Breast epithelium (tissue), 4 donors: Measurements from ENCODE around the gene PADI6. TPM values are rescaled to one million over a fixed set of nuclear protein-coding genes. Genes with fewer than 3 reads are reported as not detected.

Experiments
- DNase-seq, 2 donors: peaks; one replicate each; pipeline ENCODE4 v3.0.0-alpha.2; 2019; ENCODE audit warnings: low spot score in 2 of 2
- H3K27ac ChIP-seq, 2 donors: fragments of 200-600 bp; sonication (generic) in 1 of 2; one replicate each; pipeline ENCODE4 v1.5.1; 2016 to 2019; ENCODE audit warnings: mild to moderate bottlenecking in 1 of 2
- H3K27me3 ChIP-seq, 2 donors: fragments of 200-600 bp; sonication (generic) in 1 of 2; one replicate each; pipeline versions ENCODE4 v1.5.1 to v1.6.0; 2017 to 2019; ENCODE audit warnings: control low read depth in 1 of 2, mild to moderate bottlenecking in 1 of 2
- H3K36me3 ChIP-seq: fragments of 200-600 bp; one replicate; pipeline ENCODE4 v1.5.1; 2019
- H3K4me1 ChIP-seq, 2 donors: fragments of 200-600 bp; sonication (generic); one replicate each; pipeline ENCODE4 v1.5.1; 2016 to 2019; ENCODE audit warnings: control low read depth in 1 of 2
- H3K4me3 ChIP-seq, 3 donors: fragments of 200-600 bp; sonication (generic); 1 replicate in 2 of 3; 2 replicates in 1 of 3; pipeline ENCODE4 v1.5.1; 2016 to 2019; ENCODE audit warnings: mild to moderate bottlenecking in 3 of 3, moderate library complexity in 2 of 3
- H3K9me3 ChIP-seq, 2 donors: fragments of 200-600 bp; sonication (generic) in 1 of 2; one replicate each; pipeline ENCODE4 v1.5.1; 2016 to 2019; ENCODE audit warnings: control low read depth in 1 of 2
- POLR2A ChIP-seq: fragments of 450-650 bp; IDR thresholded peaks from one replicate; pipeline ENCODE4 v1.6.1; 2016; ENCODE audit warnings: antibody characterized with exemption, mild to moderate bottlenecking, moderate library complexity
- POLR2AphosphoS5 ChIP-seq, 3 donors: sonication (generic); formaldehyde crosslinking; IDR thresholded peaks; one replicate each; pipeline ENCODE4 v1.6.1; 2017; ENCODE audit warnings: antibody characterized with exemption in 3 of 3
- intact Hi-C: fragments of 100-400 bp; cut with DNase I; formaldehyde crosslinking; loops from one replicate; pipeline ENCODE4 v1.15.1; 2023; ENCODE audit warnings: low total_unique reads
- total RNA-seq, 3 donors: library from RNA; depleted of rRNA; stranded (reverse); fragments of >200 nt; gene quantifications; one replicate each; pipeline ENCODE4 v1.1.0, GENCODE V29; 2016
- TF ChIP-seq, protein P1 (sequence below), 3 donors: fragments of 450-650 bp; IDR thresholded peaks; one replicate each; pipeline ENCODE4 v1.5.1; 2016 to 2017; ENCODE audit warnings: antibody characterized with exemption in 3 of 3, mild to moderate bottlenecking in 3 of 3, moderate library complexity in 3 of 3

Gene PADI6
- total RNA-seq, 3 donors from 2014 or later = not detected

DNA sequence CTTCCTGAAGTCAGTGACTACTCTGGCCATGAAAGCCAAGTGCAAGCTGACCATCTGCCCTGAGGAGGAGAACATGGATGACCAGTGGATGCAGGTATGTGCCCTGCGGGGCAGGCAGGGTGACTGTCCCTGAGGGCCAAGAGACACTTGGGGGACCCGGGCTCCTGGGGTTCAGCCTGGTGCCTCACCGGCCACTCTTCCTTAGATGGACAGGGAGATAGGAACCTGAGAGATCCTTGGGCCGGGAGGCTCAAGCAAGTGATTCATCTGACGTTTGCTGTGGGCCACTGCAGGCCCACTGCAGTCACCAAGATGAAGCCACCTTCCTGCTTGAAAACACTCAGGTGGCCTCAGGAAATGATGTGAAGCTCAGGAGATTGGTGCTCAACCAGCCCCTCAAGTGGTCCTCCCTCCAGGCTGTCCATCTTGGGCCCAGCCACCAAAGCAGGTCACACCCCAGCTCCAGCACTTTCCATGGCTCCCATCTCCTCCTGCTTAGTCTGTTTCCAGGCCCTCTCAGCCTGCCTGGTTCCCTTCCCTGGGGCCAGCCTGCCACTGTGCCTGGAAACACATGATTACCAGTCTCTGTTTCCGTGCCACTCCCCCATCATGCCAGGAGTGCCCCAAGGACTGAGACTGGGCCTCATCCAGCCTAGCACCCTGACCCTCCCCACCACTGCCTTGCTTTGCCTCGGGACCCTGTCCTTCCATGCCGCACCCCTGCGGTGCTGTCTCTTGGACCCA, 25.8 kb upstream of the PADI6 start:
- Histone ChIP-seq H3K27me3 (no peaks in the 10 kb centered on the region), H3K4me1 (no peaks in the 10 kb centered on the region), H3K9me3 (no peaks in the 10 kb centered on the region), H3K27ac (no peak overlapping the region), H3K36me3 (no peaks in the 10 kb centered on the region), H3K4me3 (no peak overlapping the region)
- intact Hi-C loops = no loop called here
- TF ChIP-seq POLR2A (no peak), POLR2AphosphoS5 (IDR thresholded peaks at IDR 0.05) (no peak)
- TF ChIP-seq, protein P1, sequence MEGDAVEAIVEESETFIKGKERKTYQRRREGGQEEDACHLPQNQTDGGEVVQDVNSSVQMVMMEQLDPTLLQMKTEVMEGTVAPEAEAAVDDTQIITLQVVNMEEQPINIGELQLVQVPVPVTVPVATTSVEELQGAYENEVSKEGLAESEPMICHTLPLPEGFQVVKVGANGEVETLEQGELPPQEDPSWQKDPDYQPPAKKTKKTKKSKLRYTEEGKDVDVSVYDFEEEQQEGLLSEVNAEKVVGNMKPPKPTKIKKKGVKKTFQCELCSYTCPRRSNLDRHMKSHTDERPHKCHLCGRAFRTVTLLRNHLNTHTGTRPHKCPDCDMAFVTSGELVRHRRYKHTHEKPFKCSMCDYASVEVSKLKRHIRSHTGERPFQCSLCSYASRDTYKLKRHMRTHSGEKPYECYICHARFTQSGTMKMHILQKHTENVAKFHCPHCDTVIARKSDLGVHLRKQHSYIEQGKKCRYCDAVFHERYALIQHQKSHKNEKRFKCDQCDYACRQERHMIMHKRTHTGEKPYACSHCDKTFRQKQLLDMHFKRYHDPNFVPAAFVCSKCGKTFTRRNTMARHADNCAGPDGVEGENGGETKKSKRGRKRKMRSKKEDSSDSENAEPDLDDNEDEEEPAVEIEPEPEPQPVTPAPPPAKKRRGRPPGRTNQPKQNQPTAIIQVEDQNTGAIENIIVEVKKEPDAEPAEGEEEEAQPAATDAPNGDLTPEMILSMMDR (IDR thresholded peaks at IDR 0.05) = no peak
- DNase-seq = no peak

DNA sequence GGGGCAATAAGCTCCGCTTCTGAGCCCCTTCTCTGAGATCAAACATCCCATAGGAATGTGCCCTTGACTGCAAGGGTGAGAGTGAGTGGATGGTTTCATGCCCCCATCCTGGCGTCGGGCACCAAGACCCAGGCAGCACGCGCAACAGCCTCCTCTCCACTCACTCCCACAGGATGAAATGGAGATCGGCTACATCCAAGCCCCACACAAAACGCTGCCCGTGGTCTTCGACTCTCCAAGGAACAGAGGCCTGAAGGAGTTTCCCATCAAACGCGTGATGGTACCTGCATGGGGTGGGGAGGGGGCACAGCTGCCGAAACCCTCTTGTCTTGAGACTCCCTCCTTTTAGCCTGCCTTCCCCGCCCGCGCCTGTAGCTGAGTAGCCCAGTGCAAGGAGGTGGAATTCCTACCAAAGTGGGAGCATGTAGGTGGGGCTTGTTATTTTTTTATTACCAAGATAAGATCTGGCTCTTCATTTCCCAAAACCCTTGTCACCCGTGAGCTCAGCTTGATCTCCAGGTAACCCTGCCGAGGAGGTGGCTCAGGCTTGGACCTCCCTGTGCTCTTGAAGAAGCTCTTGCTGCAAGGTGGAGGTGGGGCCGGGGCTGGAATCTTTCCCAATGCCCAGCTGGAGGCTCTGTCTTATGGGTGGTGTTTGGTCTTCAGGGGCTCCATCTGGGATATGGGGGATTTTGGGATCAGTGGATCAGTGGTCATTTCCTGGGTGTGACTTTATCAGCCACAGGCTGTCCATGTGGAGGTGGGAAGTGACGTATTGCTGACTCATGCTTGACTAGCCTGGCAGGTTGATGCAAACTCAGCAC, 24.0 kb upstream of the PADI6 start:
- H3K27me3 ChIP-seq = no peaks in the 10 kb centered on the region

DNA sequence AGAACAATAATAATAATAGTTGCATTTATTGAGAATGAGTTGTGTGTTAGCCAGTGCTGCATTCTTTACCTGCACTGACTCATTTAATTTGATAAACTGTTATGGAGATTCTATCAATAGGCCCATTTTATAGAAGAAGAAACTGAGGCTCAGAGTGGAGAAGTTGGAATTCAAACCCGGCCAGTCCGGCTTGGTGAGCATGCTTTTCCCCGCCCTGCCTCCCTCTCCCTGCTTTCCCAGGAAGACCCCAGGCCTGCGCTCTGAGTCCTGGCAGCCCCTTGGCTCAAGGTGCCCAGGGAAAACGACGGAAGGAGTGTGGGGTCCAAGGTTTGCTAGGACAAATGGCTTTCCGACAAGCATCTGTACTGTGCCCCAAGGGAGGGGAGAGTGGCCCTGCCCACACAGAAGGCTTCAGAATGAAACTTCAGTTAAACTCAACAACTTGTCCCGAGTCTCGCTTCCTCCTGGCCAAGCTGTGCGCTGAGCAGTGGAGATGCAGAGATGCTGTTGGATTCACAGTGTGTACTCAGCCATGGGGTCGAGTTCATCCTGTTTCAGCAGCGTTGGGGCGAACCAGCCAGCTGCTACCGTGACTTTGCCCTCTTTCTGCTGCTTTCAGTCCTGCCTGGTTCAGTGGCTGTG, 23.3 kb upstream of the PADI6 start:
- Histone ChIP-seq H3K36me3 (no peaks in the 10 kb centered on the region), H3K9me3 (no peaks in the 10 kb centered on the region), H3K4me1 (no peaks in the 10 kb centered on the region), H3K4me3 (no peak overlapping the region), H3K27ac (no peak overlapping the region), H3K27me3 (no peaks in the 10 kb centered on the region)
- DNase-seq = no peak
- TF ChIP-seq POLR2A = no peak
- TF ChIP-seq POLR2AphosphoS5 (IDR thresholded peaks at IDR 0.05) = no peak
- intact Hi-C loops = no loop called here

More for the DNA sequence above, 24.0 kb upstream of the PADI6 start:
- Histone ChIP-seq H3K4me1 (no peaks in the 10 kb centered on the region), H3K9me3 (no peaks in the 10 kb centered on the region), H3K27ac (no peak overlapping the region), H3K36me3 (no peaks in the 10 kb centered on the region), H3K4me3 (no peak overlapping the region)
- no peak for DNase-seq
- intact Hi-C loops = no loop called here
- TF ChIP-seq, protein P1 (IDR thresholded peaks at IDR 0.05) = no peak
- no peak for TF ChIP-seq POLR2A
- no peak for TF ChIP-seq POLR2AphosphoS5 (IDR thresholded peaks at IDR 0.05)

DNA sequence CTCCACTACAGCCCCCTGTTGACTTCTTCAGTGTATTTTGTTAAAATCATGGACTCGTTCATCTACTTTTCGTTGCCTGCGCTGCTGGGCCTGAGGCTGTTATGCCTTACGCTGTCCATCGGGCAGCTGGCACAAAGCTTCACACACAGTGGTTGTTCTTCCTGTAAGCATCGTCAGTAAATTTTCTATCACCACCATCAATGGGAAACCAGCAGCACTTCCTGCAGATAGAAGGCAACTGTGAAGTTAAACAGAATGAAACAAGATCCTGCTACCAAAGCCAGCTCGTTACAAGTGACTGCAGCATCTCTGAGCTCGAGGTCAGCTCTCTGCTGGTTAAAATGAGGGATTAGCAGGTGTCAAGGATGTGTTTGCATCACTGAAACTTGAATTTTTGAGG, 21.9 kb upstream of the PADI6 start:
- Histone ChIP-seq H3K36me3 (no peaks in the 10 kb centered on the region), H3K27me3 (no peaks in the 10 kb centered on the region), H3K4me3 (no peak overlapping the region), H3K4me1 (no peaks in the 10 kb centered on the region), H3K9me3 (no peaks in the 10 kb centered on the region), H3K27ac (no peak overlapping the region)
- TF ChIP-seq, protein P1 (IDR thresholded peaks at IDR 0.05) = no peak
- no peak for TF ChIP-seq POLR2A
- no peak for TF ChIP-seq POLR2AphosphoS5 (IDR thresholded peaks at IDR 0.05)
- no peak for DNase-seq
- intact Hi-C loops = no loop called here

DNA sequence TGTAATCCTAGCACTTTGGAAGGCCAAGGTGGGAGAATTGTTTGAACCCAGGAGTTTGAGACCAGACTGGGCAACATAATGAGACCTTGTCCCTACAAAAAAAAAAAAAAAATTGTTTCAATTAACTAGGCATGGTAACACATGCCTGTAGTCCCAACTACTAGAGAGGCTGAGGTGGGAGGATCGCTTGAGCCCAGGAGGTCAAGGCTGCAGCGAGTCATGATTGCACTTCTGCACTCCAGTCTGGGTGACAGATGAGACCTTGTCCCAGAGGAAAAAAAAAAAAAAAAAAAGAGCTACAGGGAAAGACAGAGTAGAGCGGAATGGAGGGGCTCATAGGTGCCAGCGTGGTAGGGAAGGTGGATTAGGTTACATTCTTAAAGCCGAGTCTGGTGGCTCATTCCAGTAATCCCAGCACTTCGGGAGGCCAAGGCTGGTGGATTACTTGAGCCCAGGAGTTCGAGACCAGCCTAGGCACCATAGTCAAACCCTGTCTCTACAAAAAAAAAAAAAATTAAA, 21.0 kb upstream of the PADI6 start:
- Histone ChIP-seq H3K9me3 (no peaks in the 10 kb centered on the region), H3K36me3 (no peaks in the 10 kb centered on the region), H3K27ac (no peak overlapping the region), H3K4me1 (no peaks in the 10 kb centered on the region), H3K4me3 (no peak overlapping the region), H3K27me3 (no peaks in the 10 kb centered on the region)
- DNase-seq = no peak
- TF ChIP-seq, protein P1 (IDR thresholded peaks at IDR 0.05) = no peak
- no peak for TF ChIP-seq POLR2AphosphoS5 (IDR thresholded peaks at IDR 0.05)
- TF ChIP-seq POLR2A = no peak
- intact Hi-C loops = no loop called here
